SK-N-MC (cell line): Measurements from ENCODE around the gene GINS1.

Experiments used
- EZH2 ChIP-seq: fragments of 200-600 bp; sonication (generic); IDR thresholded peaks from one replicate; pipeline ENCODE4 v1.6.1; 2017; ENCODE audit warnings: antibody characterized with exemption
- FOXP2 ChIP-seq: optimal IDR thresholded peaks from 2 replicates; pipeline ENCODE3; 2011; ENCODE audit warnings: mild to moderate bottlenecking, moderate library complexity; ENCODE audit not compliant: insufficient read depth; ENCODE audit errors: extremely low read length, control extremely low read depth
- POLR2AphosphoS5 ChIP-seq: IDR thresholded peaks from 2 replicates; pipeline ENCODE4 v1.6.1; 2012; ENCODE audit warnings: mild to moderate bottlenecking, low read depth, low read length, borderline replicate concordance

DNA sequence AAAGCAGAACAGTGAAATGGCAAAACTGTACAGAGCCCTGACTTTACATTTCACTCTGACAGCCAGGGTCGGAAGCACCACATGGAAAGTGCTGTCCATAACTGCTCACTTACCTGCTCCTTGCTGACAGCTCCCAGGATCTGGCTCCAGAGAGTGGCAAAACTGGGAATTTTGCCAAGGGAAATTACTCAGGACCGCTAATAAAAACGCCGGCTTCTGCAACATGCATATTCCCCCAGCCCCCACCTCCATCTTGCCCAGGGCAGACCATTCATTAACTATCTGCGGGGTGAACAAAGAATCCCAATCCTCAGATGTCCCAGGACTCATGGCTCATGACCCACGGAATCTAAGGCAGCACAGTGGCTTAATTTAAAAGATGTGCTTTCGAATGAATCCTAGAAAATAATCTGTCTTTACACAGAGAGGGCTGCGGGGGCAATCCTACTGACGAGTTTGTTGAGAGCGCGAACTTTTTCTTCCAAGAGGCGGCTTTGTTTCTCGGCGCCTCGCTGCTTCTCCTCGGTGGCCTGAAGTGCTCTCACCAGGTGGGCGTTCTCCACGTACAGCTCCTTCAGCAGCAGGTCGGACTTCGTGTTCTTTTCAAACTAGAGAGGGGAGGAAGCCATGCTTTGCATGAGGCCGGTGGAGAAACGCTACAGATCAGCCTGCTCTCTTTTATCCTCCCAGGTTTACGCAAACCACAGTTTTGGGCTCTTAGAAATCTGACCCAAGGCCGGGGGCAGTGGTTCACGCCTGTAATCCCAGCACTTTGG, 45.8 kb downstream of the GINS1 start:
- no peak for TF ChIP-seq POLR2AphosphoS5
- TF ChIP-seq EZH2: no peak
- no peak for TF ChIP-seq FOXP2
